Endothelial cell of umbilical vein (primary cell): ENCODE results near the gene DBNL. TPM values are rescaled to one million over a fixed set of nuclear protein-coding genes. Genes with fewer than 3 reads are reported as not detected.

ENCODE experiments used
- BruUV-seq: library from RNA; stranded (reverse); fragments of 400-500 nt; replicated peaks from 2 replicates; lab custom pipeline; 2021; lab: Mats Ljungman, UMichigan
- CTCF ChIA-PET: fragments of 300-600, 350-600 bp; sonication (Branson Sonifier 250); formaldehyde crosslinking; loops from one replicate; lab custom pipeline; 2021; ENCODE audit warnings: antibody characterized with exemption, inconsistent platforms; lab: Charles Lee
- POLR2A ChIA-PET: fragments of 300-600, 350-600 bp; sonication (Branson Sonifier 250); formaldehyde crosslinking; loops from one replicate; lab custom pipeline; 2021; ENCODE audit warnings: antibody characterized with exemption, inconsistent platforms; lab: Charles Lee
- DNase-seq: peaks from one replicate; pipeline ENCODE4 v3.0.0-alpha.2; 2011; ENCODE audit warnings: low read depth, low spot score
- FAIRE-seq: peaks from 2 replicates; lab custom pipeline; 2011; peaks lifted over from hg19 to GRCh38; lab: Jason Lieb, UNC
- H2AFZ ChIP-seq: 2 replicates; pipeline ENCODE4 v1.6.0; 2012; ENCODE audit warnings: low read depth, low read length, control low read depth, inconsistent platforms
- H3K27ac ChIP-seq: 2 replicates; pipeline ENCODE4 v1.5.1; 2011; ENCODE audit warnings: low read depth, mild to moderate bottlenecking, control low read depth, low read length, moderate library complexity; ENCODE audit not compliant: insufficient read depth
- H3K27me3 ChIP-seq, 2 experiments: 2 replicates each; pipeline versions ENCODE4 v1.6.0 to v1.6.1; 2011; ENCODE audit warnings: low read length in 2 of 2, mixed read lengths in 1 of 2; ENCODE audit not compliant: control insufficient read depth in 2 of 2, insufficient read depth in 2 of 2
- H3K36me3 ChIP-seq, 2 experiments: 2 replicates in 1 of 2; 3 replicates in 1 of 2; pipeline ENCODE4 v1.5.1; 2011; ENCODE audit warnings: low read length in 2 of 2, mild to moderate bottlenecking in 1 of 2, moderate library complexity in 1 of 2; ENCODE audit not compliant: control insufficient read depth in 2 of 2, insufficient read depth in 2 of 2; ENCODE audit errors: extremely low read depth in 1 of 2
- H3K4me1 ChIP-seq: 3 replicates; pipeline ENCODE4 v1.5.1; 2011; ENCODE audit warnings: mild to moderate bottlenecking, low read length; ENCODE audit not compliant: control insufficient read depth, insufficient read depth; ENCODE audit errors: extremely low read depth
- H3K4me2 ChIP-seq: 2 replicates; pipeline ENCODE4 v1.6.1; 2011; ENCODE audit warnings: low read length, control low read depth, mixed read lengths; ENCODE audit not compliant: insufficient read depth
- H3K4me3 ChIP-seq, 3 experiments: fragments of 200-600 bp in 1 of 3; sonication (generic), shearing (Covaris generic) in 1 of 3; replicated peaks in 1 of 3; 2 replicates each; pipeline ENCODE4 v1.5.1; 2011 to 2016; ENCODE audit warnings: control low read depth in 3 of 3, low read length in 3 of 3, mild to moderate bottlenecking in 2 of 3, inconsistent platforms in 1 of 3, low read depth in 1 of 3, moderate library complexity in 1 of 3; ENCODE audit not compliant: insufficient read depth in 1 of 3
- H3K79me2 ChIP-seq: 2 replicates; pipeline ENCODE4 v1.6.0; 2012; ENCODE audit warnings: low read length, inconsistent platforms; ENCODE audit not compliant: control insufficient read depth, insufficient read depth
- H3K9ac ChIP-seq: replicated peaks from 2 replicates; pipeline ENCODE3; 2011; ENCODE audit warnings: low read length, control low read depth; ENCODE audit not compliant: insufficient read depth; ENCODE audit errors: extremely low read depth
- H3K9me1 ChIP-seq: replicated peaks from 3 replicates; pipeline ENCODE4 v1.6.0; 2011; ENCODE audit warnings: mild to moderate bottlenecking, low read length; ENCODE audit not compliant: control insufficient read depth, insufficient read depth; ENCODE audit errors: extremely low read depth
- H3K9me3 ChIP-seq: replicated peaks from 2 replicates; pipeline ENCODE4 v1.5.1; 2012; ENCODE audit warnings: low read length, inconsistent platforms; ENCODE audit not compliant: control insufficient read depth, insufficient read depth
- H4K20me1 ChIP-seq: replicated peaks from 2 replicates; pipeline ENCODE3; 2011; ENCODE audit warnings: mild to moderate bottlenecking, low read length; ENCODE audit not compliant: control insufficient read depth, insufficient read depth; ENCODE audit errors: extremely low read depth
- CTCF ChIP-seq, 2 donors: IDR thresholded peaks; 1 replicate in 1 of 2; 2 replicates in 1 of 2; pipeline ENCODE4 v1.5.1; 2011; ENCODE audit warnings: low read length in 2 of 2, mild to moderate bottlenecking in 2 of 2, moderate library complexity in 2 of 2, control low read depth in 1 of 2, inconsistent platforms in 1 of 2, low read depth in 1 of 2; ENCODE audit not compliant: insufficient read depth in 1 of 2; ENCODE audit errors: extremely low read depth in 1 of 2
- GATA2 ChIP-seq: IDR thresholded peaks from 2 replicates; pipeline ENCODE4 v1.7.0; 2011; ENCODE audit warnings: low read depth, mild to moderate bottlenecking, moderate library complexity, mixed read lengths, low read length; ENCODE audit not compliant: insufficient read length, insufficient read depth
- MYC ChIP-seq: IDR thresholded peaks from one replicate; pipeline ENCODE4 v1.6.1; 2011; ENCODE audit warnings: mild to moderate bottlenecking, low read depth, low read length
- POLR2AphosphoS5 ChIP-seq: IDR thresholded peaks from 2 replicates; pipeline ENCODE4 v1.6.1; 2012; ENCODE audit warnings: low read depth, mild to moderate bottlenecking, control low read depth, low read length, moderate library complexity; ENCODE audit not compliant: insufficient read depth
- dilution Hi-C: fragments of 300-500 bp; cut with MboI; formaldehyde crosslinking; loops from one replicate; pipeline ENCODE4 v1.15.0; 2019; ENCODE audit warnings: low sequenced_read_pairs; ENCODE audit not compliant: extremely low pct_ligation_motif_present
- intact Hi-C: fragments of 100-400 bp; cut with micrococcal nuclease; formaldehyde crosslinking; loops from one replicate; pipeline ENCODE4 v1.10.0; 2022
- polyA plus RNA-seq, 4 experiments: library from polyadenylated mRNA; depleted of rRNA in 3 of 4; stranded (reverse) in 3 of 4; unstranded in 1 of 4; fragments of >200 nt; gene quantifications; 2 replicates each; pipeline versions ENCODE4 v1.2.1 to v1.2.3, GENCODE V29; 2011 to 2012; ENCODE audit warnings: missing spikeins in 1 of 4
- total RNA-seq: library from RNA; stranded (reverse); gene quantifications from 2 replicates; pipeline ENCODE4 v1.2.3, GENCODE V29; 2021

Gene DBNL
- total and polyA plus RNA-seq, 2 donors (not counting 3 experiments of a cell fraction or from before 2014, with no cell fraction given), result 94.0 to 123 TPM

DNA sequence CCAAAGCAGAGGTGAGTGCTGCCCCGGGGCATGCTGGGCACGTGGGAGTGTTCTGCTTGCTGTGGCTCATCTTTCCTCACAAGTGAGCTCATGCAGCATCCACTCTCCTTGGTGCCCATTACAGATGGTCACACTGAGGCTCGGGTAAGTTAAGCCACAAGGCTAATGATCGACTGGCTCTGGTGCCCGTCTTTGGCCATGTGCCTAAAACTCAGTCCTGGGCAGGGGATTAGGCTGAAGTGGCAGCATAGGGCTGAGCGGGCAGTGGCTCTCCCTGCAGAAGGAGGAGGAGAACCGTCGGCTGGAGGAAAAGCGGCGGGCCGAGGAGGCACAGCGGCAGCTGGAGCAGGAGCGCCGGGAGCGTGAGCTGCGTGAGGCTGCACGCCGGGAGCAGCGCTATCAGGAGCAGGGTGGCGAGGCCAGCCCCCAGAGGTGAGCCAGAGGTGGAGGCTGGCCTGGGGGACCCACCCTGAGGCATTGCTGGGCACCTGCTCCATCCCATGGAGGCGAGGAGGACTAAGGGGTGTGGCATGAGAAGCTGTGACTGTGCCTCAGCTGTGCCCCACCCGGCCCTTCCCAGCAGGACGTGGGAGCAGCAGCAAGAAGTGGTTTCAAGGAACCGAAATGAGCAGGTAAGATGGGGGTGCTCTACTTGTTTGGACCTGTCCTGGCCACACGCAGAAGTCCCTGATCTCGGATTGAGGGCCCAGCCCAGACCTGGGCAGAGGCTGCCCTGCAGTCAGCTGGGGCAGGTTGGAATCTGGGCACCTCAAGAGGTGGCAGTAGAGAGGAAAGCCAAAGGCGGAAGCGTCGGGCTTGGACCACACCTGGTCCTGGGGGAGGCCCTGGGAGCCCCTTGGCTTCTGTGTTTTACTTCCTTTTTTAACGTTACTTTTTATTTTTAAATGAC lies 13.6 kb downstream of the DBNL start:
- POLR2A ChIA-PET, result no interaction called here

More for the DNA sequence above, 13.6 kb downstream of the DBNL start:
- dilution Hi-C loops (no loop called here), intact Hi-C loops (no loop called here)
- FAIRE-seq (no peak), DNase-seq (no peak)
- Histone ChIP-seq H3K27ac (no peak overlapping the region), H3K9me3 (no peaks in the 10 kb centered on the region), H4K20me1 (no peaks in the 10 kb centered on the region), H3K4me2 (no peak overlapping the region), H3K36me3 (peaks cover 9 to 48% of the 10 kb centered on the region in 2 experiments), H2AFZ (no peak overlapping the region), H3K9me1 (no peaks in the 10 kb centered on the region), H3K79me2 (peaks cover 2% of the 10 kb centered on the region), H3K4me1 (no peaks in the 10 kb centered on the region), H3K27me3 (no peaks in the 10 kb centered on the region), H3K9ac (no peak overlapping the region), H3K4me3 (no peak overlapping the region)
- CTCF ChIA-PET, result no interaction called here
- TF ChIP-seq POLR2AphosphoS5, result no peak
- TF ChIP-seq MYC, result no peak
- TF ChIP-seq GATA2, result no peak
- TF ChIP-seq CTCF (IDR thresholded peaks at IDR 0.05; ENCODE audit: extremely low read depth in 1 of 2, insufficient read depth in 1 of 2, low read depth in 1 of 2, low read length in 2 of 2), result no peak
- no TSS peak for BruUV-seq
